Brain microvascular endothelial cell (primary cell): ENCODE measurements around the gene CATSPERE.
"Not testable (repeated sequence)": the region's sequence is repeated elsewhere in the genome, so short reads cannot be mapped to it uniquely, and the experiment has no call there.

ENCODE experiments used
- DNase-seq: peaks from one replicate; pipeline ENCODE4 v3.0.0-alpha.2; 2020
- H3K27ac ChIP-seq: fragments of 250-450 bp; sonication (Bioruptor Pico); 2 replicates; pipeline ENCODE4 v1.5.1; 2020; ENCODE audit warnings: mild to moderate bottlenecking, moderate library complexity
- H3K27me3 ChIP-seq: fragments of 250-450 bp; sonication (Bioruptor Pico); replicated peaks from 2 replicates; pipeline ENCODE4 v1.5.1; 2020; ENCODE audit warnings: mild to moderate bottlenecking
- H3K36me3 ChIP-seq: fragments of 250-450 bp; sonication (Bioruptor Pico); replicated peaks from 2 replicates; pipeline ENCODE4 v1.5.1; 2020; ENCODE audit warnings: mild to moderate bottlenecking
- H3K4me3 ChIP-seq: 2 replicates; pipeline ENCODE4 v1.5.1; 2011; ENCODE audit warnings: low read depth, mild to moderate bottlenecking, control low read depth, low read length, moderate library complexity
- in situ Hi-C: cut with HindIII; loops from 2 replicates; pipeline ENCODE4 v1.10.0; 2017; ENCODE audit warnings: low sequenced_read_pairs, low pct_ligation_motif_present
- TF ChIP-seq, protein P1 (sequence below): IDR thresholded peaks from 2 replicates; pipeline ENCODE4 v1.5.1; 2011; ENCODE audit warnings: low read depth, mild to moderate bottlenecking, moderate library complexity, low read length, control low read depth, inconsistent platforms; ENCODE audit errors: missing control alignments

CATSPERE gene

DNA sequence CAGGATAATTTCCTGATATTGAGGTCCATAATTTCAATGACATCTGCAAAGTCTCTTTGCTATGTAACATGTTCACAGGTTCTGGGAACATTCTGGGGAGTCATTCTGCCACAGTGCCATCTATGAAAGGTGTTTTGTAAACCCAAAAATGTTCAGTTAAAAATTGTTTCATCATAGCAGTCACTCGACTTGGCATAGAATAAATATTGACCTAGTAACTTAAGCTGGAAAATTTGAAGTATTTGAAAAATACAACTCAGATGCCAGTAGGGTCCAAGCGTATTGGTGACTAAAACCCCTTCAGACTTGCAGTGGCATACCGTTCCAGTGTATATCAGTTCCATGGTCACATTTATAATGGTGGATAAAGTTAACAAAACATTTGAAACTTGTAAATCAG is 198.6 kb downstream of the CATSPERE start:
- peaks cover 5% of the 10 kb centered on the region for H3K36me3 ChIP-seq
- TF ChIP-seq, protein P1, sequence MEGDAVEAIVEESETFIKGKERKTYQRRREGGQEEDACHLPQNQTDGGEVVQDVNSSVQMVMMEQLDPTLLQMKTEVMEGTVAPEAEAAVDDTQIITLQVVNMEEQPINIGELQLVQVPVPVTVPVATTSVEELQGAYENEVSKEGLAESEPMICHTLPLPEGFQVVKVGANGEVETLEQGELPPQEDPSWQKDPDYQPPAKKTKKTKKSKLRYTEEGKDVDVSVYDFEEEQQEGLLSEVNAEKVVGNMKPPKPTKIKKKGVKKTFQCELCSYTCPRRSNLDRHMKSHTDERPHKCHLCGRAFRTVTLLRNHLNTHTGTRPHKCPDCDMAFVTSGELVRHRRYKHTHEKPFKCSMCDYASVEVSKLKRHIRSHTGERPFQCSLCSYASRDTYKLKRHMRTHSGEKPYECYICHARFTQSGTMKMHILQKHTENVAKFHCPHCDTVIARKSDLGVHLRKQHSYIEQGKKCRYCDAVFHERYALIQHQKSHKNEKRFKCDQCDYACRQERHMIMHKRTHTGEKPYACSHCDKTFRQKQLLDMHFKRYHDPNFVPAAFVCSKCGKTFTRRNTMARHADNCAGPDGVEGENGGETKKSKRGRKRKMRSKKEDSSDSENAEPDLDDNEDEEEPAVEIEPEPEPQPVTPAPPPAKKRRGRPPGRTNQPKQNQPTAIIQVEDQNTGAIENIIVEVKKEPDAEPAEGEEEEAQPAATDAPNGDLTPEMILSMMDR = no peak
- in situ Hi-C loops = no loop called here

GRCh38 chr1:244660595-244660994 is 199.5 kb downstream of the CATSPERE start:
- H3K27me3 ChIP-seq = no peaks in the 10 kb centered on the region
- TF ChIP-seq, protein P1 = no peak
- H3K27ac ChIP-seq = no peak overlapping the region
- no peak for DNase-seq
- in situ Hi-C loops = no loop called here
- peaks cover 5% of the 10 kb centered on the region for H3K36me3 ChIP-seq
- no peak overlapping the region for H3K4me3 ChIP-seq

More for the DNA sequence above, 198.6 kb downstream of the CATSPERE start:
- H3K27ac ChIP-seq = no peak overlapping the region
- DNase-seq = no peak
- H3K27me3 ChIP-seq = no peaks in the 10 kb centered on the region
- no peak overlapping the region for H3K4me3 ChIP-seq

- H3K36me3 ChIP-seq, H3K4me3 ChIP-seq, H3K27me3 ChIP-seq, DNase-seq, H3K27ac ChIP-seq, in situ Hi-C loops: not testable (repeated sequence)
These were observed 200.7 kb downstream of the CATSPERE start for GRCh38 chr1:244661569-244662312.

- no peak overlapping the region for H3K4me3 ChIP-seq
- H3K36me3 ChIP-seq = peaks cover 2% of the 10 kb centered on the region
- in situ Hi-C loops = no loop called here
- DNase-seq = no peak
- no peak overlapping the region for H3K27ac ChIP-seq
- no peaks in the 10 kb centered on the region for H3K27me3 ChIP-seq
- TF ChIP-seq, protein P1 = no peak
These were observed 201.5 kb downstream of the CATSPERE start for GRCh38 chr1:244662599-244662998.

- TF ChIP-seq, protein P1 = no peak
- no peak for DNase-seq
- in situ Hi-C loops = no loop called here
- Histone ChIP-seq H3K36me3 (no peaks in the 10 kb centered on the region), H3K27ac (no peak overlapping the region), H3K4me3 (no peak overlapping the region), H3K27me3 (no peaks in the 10 kb centered on the region)
These were observed 203.3 kb downstream of the CATSPERE start for GRCh38 chr1:244664353-244664752.

GRCh38 chr1:244665771-244666217 is 204.7 kb downstream of the CATSPERE start:
- H3K4me3 ChIP-seq = no peak overlapping the region
- DNase-seq = peak; percentile 28
- no peaks in the 10 kb centered on the region for H3K27me3 ChIP-seq
- H3K27ac ChIP-seq = no peak overlapping the region
- H3K36me3 ChIP-seq = no peaks in the 10 kb centered on the region
- TF ChIP-seq, protein P1 = no peak
- in situ Hi-C loops = no loop called here

DNA sequence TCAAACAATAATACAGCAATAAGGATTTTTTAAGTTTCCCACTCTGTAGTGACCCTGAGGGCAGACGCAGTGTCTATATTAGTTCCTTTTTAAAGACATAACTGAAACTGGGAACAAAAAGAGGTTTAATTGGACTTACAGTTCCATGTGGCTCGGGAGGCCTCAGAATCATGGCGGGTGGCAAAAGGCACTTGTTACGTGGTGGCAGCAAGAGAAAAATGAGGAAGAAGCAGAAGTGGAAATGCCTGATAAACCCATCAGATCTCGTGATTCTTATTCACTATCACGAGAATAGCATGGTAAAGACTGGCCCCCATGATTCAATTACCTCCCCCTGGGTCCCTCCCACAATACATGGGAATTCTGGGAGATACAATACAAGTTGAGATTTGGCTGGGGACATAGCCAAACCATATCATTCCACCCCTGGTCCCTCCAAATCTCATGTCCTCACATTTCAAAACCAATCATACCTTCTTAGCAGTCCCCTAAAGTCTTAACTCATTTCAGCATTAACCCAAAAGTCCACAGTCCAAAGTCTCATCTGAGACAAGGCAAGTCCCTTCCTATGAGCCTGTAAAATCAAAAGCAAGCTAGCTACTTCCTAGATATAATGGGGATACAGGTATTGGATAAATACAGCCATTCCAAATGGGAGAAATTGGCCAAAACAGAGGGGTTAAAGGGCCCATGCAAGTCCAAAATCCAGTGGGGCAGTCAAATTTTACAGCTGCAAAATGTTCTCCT is 205.8 kb downstream of the CATSPERE start:
- H3K36me3 ChIP-seq, H3K4me3 ChIP-seq, H3K27me3 ChIP-seq, H3K27ac ChIP-seq, in situ Hi-C loops, DNase-seq: not testable (repeated sequence)
